Fibroblast of lung (primary cell): ENCODE data around the gene TRAF5. TPM values are rescaled to one million over a fixed set of nuclear protein-coding genes. Genes with fewer than 3 reads are reported as not detected.

Source experiments
- DNase-seq, 2 donors: peaks; one replicate each; pipeline versions ENCODE4 v3.0.0 to v3.0.0-alpha.2; 2010; ENCODE audit warnings: low read depth in 2 of 2
- H2AFZ ChIP-seq: 2 replicates; pipeline ENCODE4 v1.5.1; 2012; ENCODE audit warnings: low read length, control low read depth, inconsistent platforms
- H3K27ac ChIP-seq: 2 replicates; pipeline ENCODE4 v1.5.1; 2011; ENCODE audit warnings: low read length, control low read depth; ENCODE audit not compliant: insufficient read depth
- H3K27me3 ChIP-seq: 2 replicates; pipeline ENCODE4 v1.5.1; 2011; ENCODE audit warnings: mild to moderate bottlenecking, low read length; ENCODE audit not compliant: control insufficient read depth, insufficient read depth
- H3K36me3 ChIP-seq: 2 replicates; pipeline ENCODE4 v1.5.1; 2011; ENCODE audit warnings: low read length; ENCODE audit not compliant: control insufficient read depth, insufficient read depth
- H3K4me1 ChIP-seq: 2 replicates; pipeline ENCODE4 v1.5.1; 2011; ENCODE audit warnings: low read length; ENCODE audit not compliant: control insufficient read depth, insufficient read depth; ENCODE audit errors: extremely low read depth
- H3K4me2 ChIP-seq: 2 replicates; pipeline ENCODE4 v1.5.1; 2011; ENCODE audit warnings: low read length, control low read depth; ENCODE audit not compliant: insufficient read depth; ENCODE audit errors: extremely low read depth
- H3K4me3 ChIP-seq, 4 experiments: fragments of 200-600 bp in 1 of 4; sonication (generic) in 1 of 4; replicated peaks in 1 of 4; 2 replicates each; pipeline ENCODE4 v1.5.1; 2011 to 2016; ENCODE audit warnings: low read length in 4 of 4, low read depth in 3 of 4, mild to moderate bottlenecking in 3 of 4, control low read depth in 2 of 4, inconsistent platforms in 1 of 4, mixed read lengths in 1 of 4; ENCODE audit not compliant: insufficient read depth in 1 of 4; ENCODE audit errors: control extremely low read depth in 1 of 4
- H3K79me2 ChIP-seq: 2 replicates; pipeline ENCODE4 v1.5.1; 2012; ENCODE audit warnings: mild to moderate bottlenecking, low read length, inconsistent platforms; ENCODE audit not compliant: control insufficient read depth, insufficient read depth
- H3K9ac ChIP-seq: 2 replicates; pipeline ENCODE4 v1.5.1; 2011; ENCODE audit warnings: mild to moderate bottlenecking, low read length, control low read depth; ENCODE audit not compliant: insufficient read depth
- H3K9me3 ChIP-seq: 2 replicates; pipeline ENCODE4 v1.5.1; 2012; ENCODE audit warnings: low read depth, low read length; ENCODE audit not compliant: control insufficient read depth, insufficient read depth
- H4K20me1 ChIP-seq: 2 replicates; pipeline ENCODE4 v1.5.1; 2011; ENCODE audit warnings: low read length; ENCODE audit not compliant: control insufficient read depth, insufficient read depth; ENCODE audit errors: extremely low read depth
- CTCF ChIP-seq, 2 donors: IDR thresholded peaks in 1 of 2; conservative IDR thresholded peaks in 1 of 2; 1 replicate in 1 of 2; 2 replicates in 1 of 2; pipeline ENCODE4 v1.5.1; 2011 to 2012; ENCODE audit warnings: low read length in 2 of 2, control low read depth in 1 of 2, inconsistent platforms in 1 of 2, low read depth in 1 of 2, mild to moderate bottlenecking in 1 of 2
- EZH2 ChIP-seq: IDR thresholded peaks from 2 replicates; pipeline ENCODE4 v1.5.1; 2012; ENCODE audit warnings: low read length, control low read depth, mild to moderate bottlenecking; ENCODE audit errors: missing control alignments
- polyA plus RNA-seq, 2 donors: library from polyadenylated mRNA; depleted of rRNA in 1 of 2; stranded (reverse) in 1 of 2; unstranded in 1 of 2; fragments of >200 nt; gene quantifications; 2 replicates each; pipeline ENCODE4 v1.2.1, GENCODE V29; 2011 to 2012; ENCODE audit warnings: missing spikeins in 1 of 2
- total RNA-seq: library from RNA; depleted of rRNA; stranded (reverse); fragments of >200 nt; gene quantifications from 2 replicates; pipeline ENCODE4 v1.2.1, GENCODE V29; 2014

The TRAF5 gene
- total and polyA plus RNA-seq, 2 donors (not counting 1 experiment from before 2014, with no cell fraction given): 13.5 to 20.9 TPM

GRCh38 chr1:211370669-211371068, 44.0 kb downstream of the TRAF5 start:
- Histone ChIP-seq H3K27me3 (no peaks in the 10 kb centered on the region), H3K4me2 (no peak overlapping the region), H4K20me1 (no peaks in the 10 kb centered on the region), H3K9ac (no peak overlapping the region), H3K36me3 (peaks cover 3% of the 10 kb centered on the region), H3K79me2 (no peaks in the 10 kb centered on the region), H3K9me3 (no peaks in the 10 kb centered on the region), H2AFZ (no peak overlapping the region), H3K4me1 (no peaks in the 10 kb centered on the region), H3K4me3 (no peak overlapping the region), H3K27ac (no peak overlapping the region)
- DNase-seq: no peak
- TF ChIP-seq EZH2 (no peak), CTCF (conservative IDR thresholded peaks at IDR 0.05 in 1 of 2, IDR thresholded peaks at IDR 0.05 in 1 of 2; ENCODE audit: low read depth in 1 of 2, low read length in 2 of 2) (no peak)

- peaks cover 3% of the 10 kb centered on the region for H3K36me3 ChIP-seq
- no peak overlapping the region for H3K27ac ChIP-seq
- peak in 1 of 2 donors; percentile 78 for DNase-seq
- H3K9me3 ChIP-seq: no peaks in the 10 kb centered on the region
- TF ChIP-seq CTCF (conservative IDR thresholded peaks at IDR 0.05 in 1 of 2, IDR thresholded peaks at IDR 0.05 in 1 of 2; ENCODE audit: low read depth in 1 of 2, low read length in 2 of 2) (no peak), EZH2 (no peak)
- no peaks in the 10 kb centered on the region for H3K79me2 ChIP-seq
- H3K27me3 ChIP-seq: no peaks in the 10 kb centered on the region
- H3K9ac ChIP-seq: no peak overlapping the region
- no peak overlapping the region for H3K4me3 ChIP-seq
- H4K20me1 ChIP-seq: no peaks in the 10 kb centered on the region
- H3K4me2 ChIP-seq: no peak overlapping the region
- H2AFZ ChIP-seq: no peak overlapping the region
- H3K4me1 ChIP-seq: no peaks in the 10 kb centered on the region
These were observed 44.9 kb downstream of the TRAF5 start for GRCh38 chr1:211371406-211372105.

- H3K4me3 ChIP-seq: no peak overlapping the region
- H4K20me1 ChIP-seq: no peaks in the 10 kb centered on the region
- no peak overlapping the region for H3K27ac ChIP-seq
- peaks cover 3% of the 10 kb centered on the region for H3K36me3 ChIP-seq
- no peak for DNase-seq
- H3K79me2 ChIP-seq: no peaks in the 10 kb centered on the region
- H3K27me3 ChIP-seq: no peaks in the 10 kb centered on the region
- TF ChIP-seq CTCF (conservative IDR thresholded peaks at IDR 0.05 in 1 of 2, IDR thresholded peaks at IDR 0.05 in 1 of 2; ENCODE audit: low read depth in 1 of 2, low read length in 2 of 2): no peak
- no peak overlapping the region for H3K9ac ChIP-seq
- no peak overlapping the region for H3K4me2 ChIP-seq
- H3K9me3 ChIP-seq: no peaks in the 10 kb centered on the region
- no peaks in the 10 kb centered on the region for H3K4me1 ChIP-seq
- no peak overlapping the region for H2AFZ ChIP-seq
These were observed 45.8 kb downstream of the TRAF5 start for GRCh38 chr1:211372463-211372862.
